ENCODE measurements around the gene IFT52.
A peak's percentile ranks its signal among the peaks of the same experiment; 100 is the strongest.
"Not testable (repeated sequence)": the region's sequence is repeated elsewhere in the genome, so short reads cannot be mapped to it uniquely, and the experiment has no call there.

The IFT52 gene

GRCh38 chr20:43568706-43569105, 22.0 kb upstream of the IFT52 start:
- no peak for DNase-seq

DNA sequence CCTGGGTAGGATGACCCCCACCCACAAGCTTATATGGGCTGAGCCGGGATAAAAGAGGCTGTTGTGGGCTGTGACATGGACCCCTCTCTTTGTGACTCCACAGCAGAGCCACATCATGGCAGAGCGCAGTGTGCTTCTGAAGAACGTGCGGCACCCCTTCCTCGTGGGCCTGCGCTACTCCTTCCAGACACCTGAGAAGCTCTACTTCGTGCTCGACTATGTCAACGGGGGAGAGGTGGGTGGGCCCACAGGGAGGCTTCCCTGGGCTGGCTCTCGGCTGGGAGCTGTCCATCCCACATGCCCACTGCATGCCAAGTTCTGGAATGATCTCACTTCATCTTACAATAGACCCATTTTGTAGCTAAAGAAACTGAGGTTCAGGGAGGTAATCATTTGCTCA, 21.5 kb upstream of the IFT52 start:
- DNase-seq = no peak

DNA sequence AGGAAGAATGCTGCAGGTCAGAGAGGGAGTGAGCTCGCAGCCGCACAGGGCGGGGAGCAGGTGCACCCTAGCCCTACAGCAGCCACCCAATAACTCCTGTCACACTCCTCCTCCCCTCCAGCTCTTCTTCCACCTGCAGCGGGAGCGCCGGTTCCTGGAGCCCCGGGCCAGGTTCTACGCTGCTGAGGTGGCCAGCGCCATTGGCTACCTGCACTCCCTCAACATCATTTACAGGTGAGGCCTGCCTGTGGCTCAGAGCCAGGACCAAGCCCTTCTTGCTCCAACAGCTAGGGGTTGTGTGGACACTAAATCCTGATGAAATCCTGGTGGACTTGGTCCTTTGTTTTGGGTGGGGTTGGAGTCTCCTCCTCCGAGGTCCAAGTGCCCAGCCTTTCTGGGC, 20.2 kb upstream of the IFT52 start:
- DNase-seq = no peak

GRCh38 chr20:43571310-43571709, 19.4 kb upstream of the IFT52 start:
- no peak for DNase-seq

GRCh38 chr20:43571771-43572170, 19.0 kb upstream of the IFT52 start:
- no peak for DNase-seq

DNA sequence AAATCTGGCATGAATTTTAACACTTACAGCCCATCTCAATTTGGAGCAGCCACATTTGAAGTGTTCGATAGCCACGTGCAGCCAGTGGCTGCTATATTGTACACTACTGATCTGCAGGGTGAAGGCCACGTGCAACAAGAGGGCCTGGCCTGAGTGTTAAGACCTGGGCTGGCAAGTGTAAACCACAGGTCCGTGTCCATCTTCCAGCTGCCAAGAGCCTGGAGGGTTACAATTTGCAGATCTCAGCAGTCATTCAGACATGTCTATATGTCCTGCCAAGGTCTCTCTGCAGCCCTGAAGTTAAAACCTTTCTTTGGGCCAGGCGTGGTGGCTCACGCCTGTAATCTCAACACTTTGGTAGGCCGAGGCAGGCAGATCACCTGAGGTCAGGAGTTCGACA, 17.8 kb upstream of the IFT52 start:
- DNase-seq = no peak

DNA sequence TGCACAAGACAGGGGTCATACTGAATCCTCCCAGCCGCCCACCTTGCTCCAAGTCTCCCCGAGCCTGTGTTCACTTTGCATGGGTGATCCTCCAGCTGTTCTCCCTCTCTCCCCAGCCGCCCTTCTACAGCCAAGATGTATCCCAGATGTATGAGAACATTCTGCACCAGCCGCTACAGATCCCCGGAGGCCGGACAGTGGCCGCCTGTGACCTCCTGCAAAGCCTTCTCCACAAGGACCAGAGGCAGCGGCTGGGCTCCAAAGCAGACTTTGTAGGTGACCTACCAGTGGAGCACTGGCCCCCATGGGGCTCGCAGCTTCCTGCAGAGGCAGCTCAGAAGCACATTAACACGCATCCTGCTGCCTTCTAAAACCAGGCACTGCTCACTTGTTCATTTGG, 14.6 kb upstream of the IFT52 start:
- no peak for DNase-seq

GRCh38 chr20:43579861-43580793, 10.6 kb upstream of the IFT52 start:
- DNase-seq = no peak

DNA sequence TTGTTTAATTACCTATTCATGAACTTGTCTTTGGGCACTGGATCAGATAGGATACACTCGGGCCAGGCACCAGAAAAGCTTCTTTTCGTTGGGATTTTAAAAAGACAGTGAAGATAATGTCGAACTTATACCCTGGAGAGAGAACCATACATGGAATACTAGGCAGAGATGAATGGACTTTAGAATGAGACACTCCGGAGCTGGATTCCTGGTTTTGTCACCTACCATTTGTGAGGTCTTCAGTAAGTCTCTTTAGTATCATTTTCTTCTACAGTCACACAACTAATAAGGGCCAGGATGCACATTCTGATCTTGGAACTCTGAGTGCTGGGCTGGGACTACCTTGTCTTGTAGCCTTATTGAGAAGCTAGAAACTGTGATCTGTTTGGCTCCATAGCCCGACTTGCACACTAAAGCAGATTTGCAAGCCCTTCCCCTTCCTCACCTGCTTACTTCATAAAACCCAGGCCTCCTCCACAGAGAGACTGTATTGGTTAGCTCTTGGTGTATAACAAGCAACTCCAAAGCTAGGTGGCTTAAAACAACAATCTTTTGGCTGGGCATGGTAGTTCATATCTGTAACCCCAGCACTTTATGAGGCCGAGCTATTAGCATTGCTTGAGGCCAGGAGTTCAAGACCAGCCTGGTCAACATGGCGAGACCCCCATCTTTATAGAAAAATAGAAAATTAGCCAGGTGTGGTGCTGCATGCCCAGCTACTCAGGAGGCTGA, 7.4 kb upstream of the IFT52 start:
- DNase-seq = no peak

GRCh38 chr20:43583982-43584432, 6.7 kb upstream of the IFT52 start:
- DNase-seq = peak; percentile 69

DNA sequence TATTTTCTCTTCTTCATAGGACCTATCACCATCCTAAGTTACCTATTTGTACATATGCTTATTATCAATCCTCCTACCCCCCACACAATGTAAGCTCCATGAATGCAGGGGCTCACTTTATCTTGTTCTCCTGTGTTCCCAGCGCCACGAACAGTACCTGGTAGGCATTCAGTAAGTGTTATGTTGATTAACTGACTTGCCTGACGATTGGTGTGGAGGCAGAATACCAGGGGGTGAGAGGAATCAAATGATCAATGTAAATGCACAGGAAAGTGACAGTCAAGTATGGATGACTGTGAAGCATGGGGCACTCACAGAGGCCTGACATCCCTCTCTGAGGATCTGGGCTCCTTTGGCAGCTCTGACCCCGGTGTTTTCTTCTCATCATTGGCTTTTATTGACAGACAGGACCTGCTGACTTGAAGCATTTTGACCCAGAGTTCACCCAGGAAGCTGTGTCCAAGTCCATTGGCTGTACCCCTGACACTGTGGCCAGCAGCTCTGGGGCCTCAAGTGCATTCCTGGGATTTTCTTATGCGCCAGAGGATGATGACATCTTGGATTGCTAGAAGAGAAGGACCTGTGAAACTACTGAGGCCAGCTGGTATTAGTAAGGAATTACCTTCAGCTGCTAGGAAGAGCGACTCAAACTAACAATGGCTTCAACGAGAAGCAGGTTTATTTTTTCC, 6.1 kb upstream of the IFT52 start:
- DNase-seq = no peak

GRCh38 chr20:43586641-43587040, 4.1 kb upstream of the IFT52 start:
- DNase-seq = no peak

- not testable (repeated sequence) for DNase-seq
Observed at GRCh38 chr20:43588526-43588925, 2.2 kb upstream of the IFT52 start.

DNA sequence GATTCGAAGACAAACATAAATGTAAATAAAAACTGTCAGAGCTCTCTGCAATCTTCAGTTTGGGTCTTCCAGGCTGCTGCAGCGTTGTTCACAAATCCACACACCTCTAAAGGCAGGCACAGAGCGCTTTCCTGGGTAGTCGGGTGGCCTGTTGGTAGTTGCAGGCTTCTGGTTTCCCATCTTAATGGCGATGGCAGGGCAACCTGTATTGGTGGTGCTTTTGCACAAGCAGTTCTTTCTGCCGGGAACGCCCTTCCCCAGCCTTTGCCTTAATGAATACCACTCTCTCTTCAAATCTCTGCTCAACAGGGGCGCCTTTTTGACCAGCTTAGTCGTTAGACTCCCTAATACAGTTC, 723 bp upstream of the IFT52 start:
- DNase-seq = no peak

- DNase-seq = not testable (repeated sequence)
Observed at GRCh38 chr20:43601960-43602359, 11.2 kb downstream of the IFT52 start.

GRCh38 chr20:43603124-43603523, 12.4 kb downstream of the IFT52 start:
- DNase-seq = no peak

DNA sequence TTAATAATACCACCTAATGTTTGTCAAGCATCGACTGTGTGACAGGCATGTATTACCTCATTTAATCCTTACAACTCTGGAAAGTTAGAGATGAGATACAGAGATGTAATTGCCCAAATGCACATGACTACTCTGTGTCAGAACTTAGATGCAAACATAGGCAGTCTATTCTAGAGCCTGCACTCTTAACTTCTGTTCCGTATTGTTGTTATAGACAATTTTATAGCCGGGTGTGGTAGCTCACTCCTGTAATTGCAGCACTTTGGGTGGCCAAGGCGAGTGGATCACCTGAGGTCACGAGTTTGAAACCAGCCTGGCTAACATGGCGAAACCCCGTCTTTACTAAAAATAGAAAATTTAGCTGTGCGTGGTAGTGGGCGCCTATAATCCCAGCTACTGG, 15.0 kb downstream of the IFT52 start:
- no peak for DNase-seq

GRCh38 chr20:43607278-43607677, 16.5 kb downstream of the IFT52 start:
- DNase-seq = not testable (repeated sequence)

DNA sequence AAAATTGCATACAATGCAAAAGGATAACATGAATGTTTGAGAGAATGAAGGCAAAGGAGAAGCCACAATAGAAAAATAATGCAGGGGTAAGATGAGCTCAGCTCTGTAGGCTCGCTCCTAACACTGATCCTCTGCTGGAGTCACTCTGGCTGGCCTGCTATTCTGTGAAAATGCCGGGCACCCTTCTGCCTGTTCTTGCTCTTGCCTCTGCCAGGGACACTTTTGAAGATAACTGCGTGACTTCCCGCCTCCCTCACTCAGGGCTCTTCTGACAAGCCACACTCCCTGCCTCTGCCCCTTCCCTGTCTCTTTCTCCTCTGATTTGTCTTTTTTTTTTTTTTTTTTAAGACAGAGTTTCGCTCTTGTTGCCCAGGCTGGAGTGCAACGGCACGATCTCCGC, 40.9 kb downstream of the IFT52 start:
- DNase-seq = no peak

DNA sequence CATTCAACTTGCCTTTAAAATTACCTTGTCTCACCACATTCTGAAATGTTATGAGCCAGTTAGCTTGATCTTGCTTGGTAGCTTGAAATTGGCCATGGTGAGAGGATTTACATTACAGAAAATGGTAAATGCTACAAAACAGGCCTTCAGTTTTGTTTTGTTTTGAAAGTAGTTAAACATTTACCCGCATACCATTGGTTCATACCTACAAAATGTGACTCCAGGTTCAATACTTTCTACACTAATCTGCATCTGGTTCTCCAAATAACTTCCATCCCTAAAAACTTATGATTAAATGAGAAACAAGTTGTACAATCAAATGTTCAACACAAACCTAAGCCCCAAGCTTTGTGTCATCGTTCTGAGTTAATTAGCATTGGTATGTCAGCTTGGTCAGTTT, 45.7 kb downstream of the IFT52 start:
- DNase-seq = no peak

GRCh38 chr20:43642548-43642947, 51.8 kb downstream of the IFT52 start:
- no peak for DNase-seq

DNA sequence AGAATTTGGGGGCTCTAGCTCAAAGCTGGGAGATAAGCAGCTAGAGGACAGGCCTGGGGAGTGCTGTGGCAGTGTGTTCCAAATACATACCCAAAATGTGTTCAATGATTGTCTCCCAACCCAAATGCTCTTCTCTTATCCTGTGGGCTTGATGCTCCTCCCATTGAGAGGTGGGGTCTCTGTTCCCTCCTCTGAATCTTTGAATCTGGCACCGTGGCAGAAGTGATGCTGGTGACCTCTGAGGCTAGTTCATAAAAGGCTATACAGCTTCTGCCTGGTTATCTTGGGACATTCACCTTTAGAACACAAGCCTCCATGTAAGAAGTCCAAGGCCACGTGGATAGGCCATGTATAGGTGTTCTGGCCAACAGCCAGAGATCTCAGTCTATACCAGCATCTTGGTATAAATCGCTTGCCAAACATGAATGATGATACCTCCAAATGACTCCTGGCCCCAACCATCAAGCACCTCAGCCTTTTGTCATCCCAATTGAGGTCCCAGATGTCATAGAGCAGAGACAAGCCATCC, 60.3 kb downstream of the IFT52 start:
- DNase-seq = no peak

DNA sequence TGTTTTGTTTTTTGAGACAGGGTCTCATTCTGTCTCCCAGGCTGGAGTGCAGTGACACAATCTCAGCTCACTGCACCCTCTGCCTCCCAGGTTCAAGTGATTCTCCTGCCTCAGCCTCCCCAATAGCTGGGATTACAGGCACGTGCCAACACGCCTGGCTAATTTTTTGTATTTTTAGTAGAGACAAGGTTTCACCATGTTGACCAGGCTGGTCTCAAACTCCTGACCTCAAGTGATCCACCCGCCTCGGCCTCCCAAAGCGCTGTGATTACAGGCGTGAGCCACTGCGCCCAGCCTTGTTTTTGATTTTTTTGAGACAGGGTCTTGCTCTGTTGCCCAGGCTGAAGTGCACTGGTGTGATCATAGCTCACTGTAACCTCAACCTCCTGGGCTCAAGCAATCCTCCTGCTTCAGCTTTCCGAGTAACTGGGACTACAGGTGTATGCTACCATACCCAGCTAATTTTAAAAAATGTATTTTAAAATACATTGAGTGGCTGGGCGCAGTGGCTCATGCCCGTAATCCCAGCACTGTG, 61.0 kb downstream of the IFT52 start:
- not testable (repeated sequence) for DNase-seq

Measured in T1000 (cell line).